ENCODE data around the gene TMEM43. TPM values are rescaled to one million over a fixed set of nuclear protein-coding genes. Genes with fewer than 3 reads are reported as not detected.

The TMEM43 gene
- total and polyA plus RNA-seq, 4 donors, result 42.7 to 79.3 (median 48.9) TPM

- H3K9me3 ChIP-seq (ENCODE audit: control insufficient read depth, insufficient read depth, low read length), result no peaks in the 10 kb centered on the region
- WGBS (ENCODE audit: insufficient coverage), result 93% methylated on average over 6 of the region's 6 CpGs
- H3K4me1 ChIP-seq (ENCODE audit: control insufficient read depth, insufficient read depth, low read length), result peaks cover 6% of the 10 kb centered on the region
- no peak for DNase-seq (ENCODE audit: low read depth in 4 of 6, low spot score in 6 of 6)
- H3K4me3 ChIP-seq (ENCODE audit: low read depth, low read length), result no peak overlapping the region
- H3K36me3 ChIP-seq (ENCODE audit: control insufficient read depth, insufficient read depth, low read length), result peaks cover 93% of the 10 kb centered on the region
- no peaks in the 10 kb centered on the region for H3K27me3 ChIP-seq (ENCODE audit: control insufficient read depth, insufficient read depth, low read length)
- H3K27ac ChIP-seq (ENCODE audit: low read depth, low read length), result no peak overlapping the region
Observed at GRCh38 chr3:14134291-14134690, 9.4 kb downstream of the TMEM43 start.

GRCh38 chr3:14135581-14135980 lies 10.7 kb downstream of the TMEM43 start:
- no peak for DNase-seq (ENCODE audit: low read depth in 4 of 6, low spot score in 6 of 6)
- H3K4me1 ChIP-seq (ENCODE audit: control insufficient read depth, insufficient read depth, low read length), result peaks cover 6% of the 10 kb centered on the region
- H3K4me3 ChIP-seq (ENCODE audit: low read depth, low read length), result no peak overlapping the region
- no peaks in the 10 kb centered on the region for H3K27me3 ChIP-seq (ENCODE audit: control insufficient read depth, insufficient read depth, low read length)
- peaks cover 92% of the 10 kb centered on the region for H3K36me3 ChIP-seq (ENCODE audit: control insufficient read depth, insufficient read depth, low read length)
- H3K9me3 ChIP-seq (ENCODE audit: control insufficient read depth, insufficient read depth, low read length), result no peaks in the 10 kb centered on the region
- WGBS (ENCODE audit: insufficient coverage), result 92% methylated on average over 9 of the region's 11 CpGs
- H3K27ac ChIP-seq (ENCODE audit: low read depth, low read length), result no peak overlapping the region

GRCh38 chr3:14137004-14137403 lies 12.2 kb downstream of the TMEM43 start:
- no peaks in the 10 kb centered on the region for H3K27me3 ChIP-seq (ENCODE audit: control insufficient read depth, insufficient read depth, low read length)
- H3K4me3 ChIP-seq (ENCODE audit: low read depth, low read length), result no peak overlapping the region
- no CpG with 5 or more reads among the region's 3 CpGs for WGBS (ENCODE audit: insufficient coverage)
- DNase-seq (ENCODE audit: low read depth in 4 of 6, low spot score in 6 of 6), result no peak
- no peak overlapping the region for H3K27ac ChIP-seq (ENCODE audit: low read depth, low read length)
- H3K36me3 ChIP-seq (ENCODE audit: control insufficient read depth, insufficient read depth, low read length), result peaks cover 92% of the 10 kb centered on the region
- no peaks in the 10 kb centered on the region for H3K9me3 ChIP-seq (ENCODE audit: control insufficient read depth, insufficient read depth, low read length)
- H3K4me1 ChIP-seq (ENCODE audit: control insufficient read depth, insufficient read depth, low read length), result peaks cover 6% of the 10 kb centered on the region

- peaks cover 91% of the 10 kb centered on the region for H3K36me3 ChIP-seq (ENCODE audit: control insufficient read depth, insufficient read depth, low read length)
- DNase-seq (ENCODE audit: low read depth in 4 of 6, low spot score in 6 of 6), result peak in 1 of 6 donors; percentile 29
- H3K27me3 ChIP-seq (ENCODE audit: control insufficient read depth, insufficient read depth, low read length), result no peaks in the 10 kb centered on the region
- WGBS (ENCODE audit: insufficient coverage), result 44% methylated on average over 3 of the region's 3 CpGs
- H3K9me3 ChIP-seq (ENCODE audit: control insufficient read depth, insufficient read depth, low read length), result no peaks in the 10 kb centered on the region
- no peak overlapping the region for H3K27ac ChIP-seq (ENCODE audit: low read depth, low read length)
- peaks cover 6% of the 10 kb centered on the region for H3K4me1 ChIP-seq (ENCODE audit: control insufficient read depth, insufficient read depth, low read length)
- H3K4me3 ChIP-seq (ENCODE audit: low read depth, low read length), result no peak overlapping the region
Observed at GRCh38 chr3:14137445-14137844, 12.6 kb downstream of the TMEM43 start.

- H3K27ac ChIP-seq (ENCODE audit: low read depth, low read length), result no peak overlapping the region
- peaks cover 6% of the 10 kb centered on the region for H3K4me1 ChIP-seq (ENCODE audit: control insufficient read depth, insufficient read depth, low read length)
- DNase-seq (ENCODE audit: low read depth in 4 of 6, low spot score in 6 of 6), result no peak
- WGBS (ENCODE audit: insufficient coverage), result 94% methylated on average over 16 of the region's 16 CpGs
- no peak overlapping the region for H3K4me3 ChIP-seq (ENCODE audit: low read depth, low read length)
- H3K27me3 ChIP-seq (ENCODE audit: control insufficient read depth, insufficient read depth, low read length), result no peaks in the 10 kb centered on the region
- H3K36me3 ChIP-seq (ENCODE audit: control insufficient read depth, insufficient read depth, low read length), result peaks cover 85% of the 10 kb centered on the region
- H3K9me3 ChIP-seq (ENCODE audit: control insufficient read depth, insufficient read depth, low read length), result no peaks in the 10 kb centered on the region
Observed at GRCh38 chr3:14138109-14138877, 13.4 kb downstream of the TMEM43 start.

- WGBS (ENCODE audit: insufficient coverage), result 91% methylated on average over 12 of the region's 14 CpGs
- no peak overlapping the region for H3K27ac ChIP-seq (ENCODE audit: low read depth, low read length)
- H3K4me1 ChIP-seq (ENCODE audit: control insufficient read depth, insufficient read depth, low read length), result peaks cover 6% of the 10 kb centered on the region
Observed at GRCh38 chr3:14138878-14139655, 14.2 kb downstream of the TMEM43 start.

GRCh38 chr3:14139771-14140170 lies 14.9 kb downstream of the TMEM43 start:
- Histone ChIP-seq H3K36me3 (ENCODE audit: control insufficient read depth, insufficient read depth, low read length) (peaks cover 70% of the 10 kb centered on the region), H3K27me3 (ENCODE audit: control insufficient read depth, insufficient read depth, low read length) (no peaks in the 10 kb centered on the region), H3K27ac (ENCODE audit: low read depth, low read length) (no peak overlapping the region), H3K4me1 (ENCODE audit: control insufficient read depth, insufficient read depth, low read length) (peaks cover 12% of the 10 kb centered on the region), H3K4me3 (ENCODE audit: low read depth, low read length) (no peak overlapping the region), H3K9me3 (ENCODE audit: control insufficient read depth, insufficient read depth, low read length) (no peaks in the 10 kb centered on the region)
- WGBS (ENCODE audit: insufficient coverage), result 86% methylated on average over 5 of the region's 5 CpGs
- DNase-seq (ENCODE audit: low read depth in 4 of 6, low spot score in 6 of 6), result no peak

More at GRCh38 chr3:14138878-14139655, 14.2 kb downstream of the TMEM43 start:
- Histone ChIP-seq H3K36me3 (ENCODE audit: control insufficient read depth, insufficient read depth, low read length) (peaks cover 77% of the 10 kb centered on the region), H3K27me3 (ENCODE audit: control insufficient read depth, insufficient read depth, low read length) (no peaks in the 10 kb centered on the region), H3K4me3 (ENCODE audit: low read depth, low read length) (no peak overlapping the region), H3K9me3 (ENCODE audit: control insufficient read depth, insufficient read depth, low read length) (no peaks in the 10 kb centered on the region)
- DNase-seq (ENCODE audit: low read depth in 4 of 6, low spot score in 6 of 6), result no peak

GRCh38 chr3:14140668-14141067 lies 15.8 kb downstream of the TMEM43 start:
- no peak for DNase-seq (ENCODE audit: low read depth in 4 of 6, low spot score in 6 of 6)
- no peak overlapping the region for H3K4me3 ChIP-seq (ENCODE audit: low read depth, low read length)
- no peak overlapping the region for H3K27ac ChIP-seq (ENCODE audit: low read depth, low read length)
- no peaks in the 10 kb centered on the region for H3K9me3 ChIP-seq (ENCODE audit: control insufficient read depth, insufficient read depth, low read length)
- H3K4me1 ChIP-seq (ENCODE audit: control insufficient read depth, insufficient read depth, low read length), result peaks cover 18% of the 10 kb centered on the region
- peaks cover 66% of the 10 kb centered on the region for H3K36me3 ChIP-seq (ENCODE audit: control insufficient read depth, insufficient read depth, low read length)
- H3K27me3 ChIP-seq (ENCODE audit: control insufficient read depth, insufficient read depth, low read length), result no peaks in the 10 kb centered on the region
- 97% methylated on average over 2 of the region's 2 CpGs for WGBS (ENCODE audit: insufficient coverage)

- Histone ChIP-seq H3K9me3 (ENCODE audit: control insufficient read depth, insufficient read depth, low read length) (no peaks in the 10 kb centered on the region), H3K27ac (ENCODE audit: low read depth, low read length) (no peak overlapping the region), H3K4me1 (ENCODE audit: control insufficient read depth, insufficient read depth, low read length) (peaks cover 21% of the 10 kb centered on the region), H3K27me3 (ENCODE audit: control insufficient read depth, insufficient read depth, low read length) (no peaks in the 10 kb centered on the region), H3K36me3 (ENCODE audit: control insufficient read depth, insufficient read depth, low read length) (peaks cover 68% of the 10 kb centered on the region), H3K4me3 (ENCODE audit: low read depth, low read length) (no peak overlapping the region)
- no peak for DNase-seq (ENCODE audit: low read depth in 4 of 6, low spot score in 6 of 6)
- WGBS (ENCODE audit: insufficient coverage), result no CpG with 5 or more reads among the region's 2 CpGs
Observed at GRCh38 chr3:14141144-14141543, 16.3 kb downstream of the TMEM43 start.

All from spinal cord (tissue), 10 donors.